A204.1 (cell line): ENCODE data around the gene IGF1R.
"Not testable (repeated sequence)": the region's sequence is repeated elsewhere in the genome, so short reads cannot be mapped to it uniquely, and the experiment has no call there.

Source experiments
- FAIRE-seq: peaks from 2 replicates; lab custom pipeline; 2012; peaks lifted over from hg19 to GRCh38; lab: Jason Lieb, UNC

IGF1R gene

DNA sequence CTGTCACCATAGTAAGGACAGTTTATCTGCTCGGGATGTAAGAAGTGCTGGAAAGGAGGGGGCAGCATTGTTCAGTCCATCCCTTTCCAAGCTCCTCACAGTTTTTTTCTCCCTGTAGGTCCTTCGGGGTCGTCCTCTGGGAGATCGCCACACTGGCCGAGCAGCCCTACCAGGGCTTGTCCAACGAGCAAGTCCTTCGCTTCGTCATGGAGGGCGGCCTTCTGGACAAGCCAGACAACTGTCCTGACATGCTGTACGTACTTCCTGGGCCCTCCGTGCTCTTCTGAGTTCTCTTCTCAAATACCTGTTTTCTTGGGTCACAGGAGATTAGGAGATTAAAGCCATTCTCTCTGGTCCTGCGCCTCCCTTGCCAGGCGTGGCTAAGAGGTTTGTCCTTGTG is 300.1 kb downstream of the IGF1R start:
- no peak for FAIRE-seq

DNA sequence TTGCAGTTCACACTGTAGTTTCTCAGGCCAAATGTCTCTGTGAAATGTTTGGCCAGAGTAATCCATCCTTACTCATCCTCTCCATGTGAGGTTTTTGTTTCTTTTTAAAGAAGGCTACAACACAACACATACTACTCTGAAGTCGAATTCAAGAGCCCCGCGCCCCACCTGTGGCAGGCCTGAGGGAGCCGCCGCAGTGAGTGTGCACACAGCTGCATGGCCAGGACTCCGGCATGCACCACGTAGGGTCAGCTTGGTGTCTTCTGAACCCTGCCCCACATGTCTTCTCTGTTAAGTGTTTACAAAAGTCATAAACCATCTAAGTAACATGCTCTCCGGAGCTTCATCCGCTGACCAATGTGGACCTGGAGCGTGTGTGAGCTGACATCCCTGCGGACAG is 300.6 kb downstream of the IGF1R start:
- no peak for FAIRE-seq

DNA sequence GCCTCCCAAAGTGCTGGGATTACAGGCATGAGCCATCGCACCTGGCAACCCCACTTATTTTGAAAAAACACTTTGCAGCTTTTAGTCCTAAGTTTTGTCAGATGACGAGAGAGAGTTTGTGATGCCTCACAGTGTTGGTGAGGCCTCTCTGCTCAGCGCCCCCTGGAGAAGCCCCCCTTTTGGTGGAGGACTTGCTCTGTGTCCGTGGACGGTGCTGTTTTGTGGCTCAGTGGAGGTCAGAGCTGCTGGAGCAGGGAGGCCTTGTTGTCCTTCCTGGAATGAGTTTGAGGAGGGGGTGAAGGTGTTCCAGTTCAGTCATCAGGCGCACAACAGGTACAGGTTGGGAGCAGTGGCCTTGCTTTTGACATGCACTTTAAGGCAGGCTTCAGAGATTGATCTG is 301.3 kb downstream of the IGF1R start:
- no peak for FAIRE-seq

- FAIRE-seq = no peak
These were observed 301.9 kb downstream of the IGF1R start for GRCh38 chr15:98950248-98950647.

GRCh38 chr15:98951004-98951403 is 302.7 kb downstream of the IGF1R start:
- FAIRE-seq = no peak

DNA sequence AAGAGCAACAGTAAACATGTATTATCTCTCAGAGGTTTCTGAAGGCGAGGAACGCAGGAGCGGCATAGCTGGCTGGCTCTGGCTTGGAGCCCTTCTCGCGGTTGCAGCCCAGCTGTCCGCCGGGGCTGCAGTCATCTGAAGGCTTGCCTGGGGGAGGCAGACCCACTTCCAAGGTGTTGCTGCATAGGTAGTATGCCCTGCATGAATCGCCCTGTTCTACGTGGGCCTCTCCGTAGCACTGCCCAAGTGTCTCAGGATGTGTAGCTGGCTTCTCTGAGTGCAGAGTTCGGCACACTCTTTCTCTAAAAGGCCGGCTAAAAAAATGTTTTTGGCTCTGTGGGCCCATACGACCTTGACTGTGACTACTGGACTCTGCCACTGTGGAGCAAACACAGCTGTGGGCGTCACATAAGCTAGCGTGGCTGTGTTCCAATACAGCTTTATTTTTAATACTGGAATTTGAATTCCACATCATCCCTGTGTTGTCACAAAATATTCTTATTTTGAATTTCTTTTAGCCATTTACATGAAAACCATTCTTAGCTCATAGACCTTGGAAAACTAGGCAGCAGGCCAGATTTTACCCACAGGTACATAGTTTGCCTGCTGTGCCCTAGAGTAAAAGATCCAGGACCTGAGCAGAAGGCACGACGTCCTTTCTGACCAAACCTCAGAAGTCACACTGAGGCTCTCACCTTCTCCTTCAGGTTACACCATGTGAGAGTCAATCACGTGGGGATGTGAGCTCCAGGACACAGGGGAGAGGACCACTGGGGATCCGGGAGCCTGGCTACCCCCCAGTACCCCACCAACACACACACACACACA is 303.4 kb downstream of the IGF1R start:
- no peak for FAIRE-seq

DNA sequence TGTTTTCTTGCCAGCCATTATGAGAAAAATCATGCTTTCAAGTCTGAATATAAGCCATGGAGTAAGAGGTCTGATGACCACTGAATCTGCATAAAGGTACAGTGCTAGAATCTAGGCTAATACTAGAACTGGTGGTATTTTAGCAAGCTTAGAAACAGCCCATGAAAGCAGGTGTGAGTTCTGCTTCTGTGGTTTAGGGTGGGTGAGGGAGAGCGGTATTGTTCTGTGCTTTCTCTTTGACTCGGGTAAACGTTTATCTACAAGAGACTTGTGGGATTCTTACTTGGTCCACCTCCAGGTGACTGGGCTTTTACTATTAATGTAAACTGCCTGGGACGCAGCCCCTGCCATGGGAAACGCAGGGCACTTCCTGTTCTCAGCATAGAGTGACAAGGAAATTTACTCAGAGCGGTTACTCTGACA is 304.1 kb downstream of the IGF1R start:
- no peak for FAIRE-seq

GRCh38 chr15:98953000-98953787 is 304.9 kb downstream of the IGF1R start:
- no peak for FAIRE-seq

DNA sequence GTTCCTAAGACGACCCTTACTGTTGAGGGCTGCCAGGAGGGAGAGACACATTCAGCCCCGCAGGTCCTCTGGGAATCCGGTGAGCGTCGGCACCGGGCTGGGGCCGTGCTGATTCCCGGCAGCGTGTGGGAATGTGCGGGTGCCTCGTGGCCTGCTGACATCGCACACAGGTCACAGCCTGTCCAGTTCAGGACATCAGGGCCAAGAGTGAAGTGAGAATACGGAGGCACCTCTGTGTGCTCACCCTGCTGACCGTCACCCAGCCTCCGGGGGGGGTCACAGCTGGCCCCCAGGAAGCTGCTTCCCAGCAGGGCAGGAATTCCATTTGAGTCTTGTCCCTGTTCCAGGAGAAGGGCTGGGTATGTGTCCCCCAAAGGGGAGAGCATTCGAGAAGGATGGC is 305.6 kb downstream of the IGF1R start:
- FAIRE-seq = no peak

DNA sequence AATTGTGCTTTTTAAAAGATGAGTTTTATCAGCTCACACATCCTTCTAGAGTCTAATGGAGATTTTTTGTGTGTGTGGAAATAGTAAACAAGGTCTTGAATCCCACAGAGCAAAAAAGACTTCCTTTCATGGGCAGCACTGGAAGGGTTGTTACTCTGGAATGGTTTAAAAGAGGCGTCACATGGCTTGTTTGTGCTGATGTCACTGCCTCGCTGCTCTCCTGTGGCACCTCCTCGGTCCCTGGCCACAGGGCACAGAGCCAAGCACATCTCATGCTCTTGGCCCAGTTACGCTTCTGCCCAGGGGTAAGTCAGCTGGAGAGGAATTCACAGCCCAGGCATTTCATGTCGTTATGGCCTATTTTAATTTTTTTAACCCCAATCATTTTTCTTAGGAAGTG is 306.1 kb downstream of the IGF1R start:
- no peak for FAIRE-seq

DNA sequence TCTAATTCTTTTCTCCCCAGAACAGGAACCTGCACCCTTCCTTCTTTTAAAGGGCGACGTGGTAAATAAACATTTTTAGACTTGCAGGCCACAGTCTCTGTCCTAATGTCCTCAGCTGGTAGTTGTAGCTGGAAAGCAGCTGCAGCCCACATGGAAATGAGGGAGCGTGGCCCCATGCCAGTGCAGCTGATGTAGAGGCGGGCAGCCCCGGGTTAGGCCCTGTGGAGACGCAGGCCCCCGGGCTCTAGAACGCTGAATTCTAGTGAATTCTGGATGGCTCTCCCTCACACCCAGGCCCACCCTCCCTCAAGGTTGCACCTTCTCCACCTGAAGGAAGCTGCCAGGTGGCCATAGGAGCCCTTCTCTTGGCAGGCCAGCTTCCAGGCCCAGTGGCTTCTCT is 307.0 kb downstream of the IGF1R start:
- no peak for FAIRE-seq

DNA sequence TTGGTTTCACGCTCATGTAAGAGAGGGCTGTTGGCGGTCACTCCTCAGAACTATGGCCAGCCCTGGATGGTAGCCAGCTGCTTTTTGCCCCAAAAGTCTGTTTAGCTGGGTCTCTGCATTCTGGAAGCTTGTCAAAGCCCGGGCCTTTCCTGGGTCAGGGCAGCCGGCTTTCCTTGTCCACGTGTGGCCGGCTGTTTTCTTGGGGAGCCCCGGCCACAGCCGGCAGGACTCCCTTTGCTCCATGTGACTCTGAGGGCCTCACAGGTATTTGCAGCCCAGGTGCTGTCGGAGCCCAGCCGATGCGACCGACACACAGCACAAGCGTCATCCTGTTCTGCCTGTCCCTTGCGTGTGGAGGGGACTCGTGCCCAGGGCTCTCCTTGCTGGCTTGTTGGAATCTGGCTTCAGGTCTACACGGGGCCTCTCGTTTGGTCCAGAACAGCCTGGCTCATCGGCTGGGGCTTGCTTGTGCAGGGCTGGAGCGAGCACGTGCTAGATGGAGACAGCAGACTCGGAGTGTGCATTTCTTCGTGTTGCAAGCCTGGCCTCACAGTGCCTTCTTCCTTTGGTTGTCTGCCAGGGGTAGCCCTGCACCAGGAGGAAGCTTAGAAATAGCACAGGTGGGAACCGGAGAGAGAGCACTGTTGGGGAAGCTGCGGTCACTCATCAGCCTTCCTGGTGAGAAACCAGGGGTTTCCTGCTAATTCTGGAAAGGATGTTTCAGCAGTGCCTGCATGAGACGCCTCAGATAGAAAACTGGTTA is 307.8 kb downstream of the IGF1R start:
- FAIRE-seq = no peak

- FAIRE-seq = no peak
These were observed 308.6 kb downstream of the IGF1R start for GRCh38 chr15:98956796-98957553.

DNA sequence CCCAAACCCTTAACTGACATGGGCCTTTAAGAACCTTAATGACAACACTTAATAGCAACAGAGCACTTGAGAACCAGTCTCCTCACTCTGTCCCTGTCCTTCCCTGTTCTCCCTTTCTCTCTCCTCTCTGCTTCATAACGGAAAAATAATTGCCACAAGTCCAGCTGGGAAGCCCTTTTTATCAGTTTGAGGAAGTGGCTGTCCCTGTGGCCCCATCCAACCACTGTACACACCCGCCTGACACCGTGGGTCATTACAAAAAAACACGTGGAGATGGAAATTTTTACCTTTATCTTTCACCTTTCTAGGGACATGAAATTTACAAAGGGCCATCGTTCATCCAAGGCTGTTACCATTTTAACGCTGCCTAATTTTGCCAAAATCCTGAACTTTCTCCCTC is 309.3 kb downstream of the IGF1R start:
- FAIRE-seq = no peak

DNA sequence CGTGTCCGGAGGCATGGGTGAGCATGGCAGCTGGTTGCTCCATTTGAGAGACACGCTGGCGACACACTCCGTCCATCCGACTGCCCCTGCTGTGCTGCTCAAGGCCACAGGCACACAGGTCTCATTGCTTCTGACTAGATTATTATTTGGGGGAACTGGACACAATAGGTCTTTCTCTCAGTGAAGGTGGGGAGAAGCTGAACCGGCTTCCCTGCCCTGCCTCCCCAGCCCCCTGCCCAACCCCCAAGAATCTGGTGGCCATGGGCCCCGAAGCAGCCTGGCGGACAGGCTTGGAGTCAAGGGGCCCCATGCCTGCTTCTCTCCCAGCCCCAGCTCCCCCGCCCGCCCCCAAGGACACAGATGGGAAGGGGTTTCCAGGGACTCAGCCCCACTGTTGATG is 309.7 kb downstream of the IGF1R start:
- no peak for FAIRE-seq

- FAIRE-seq = no peak
These were observed 310.7 kb downstream of the IGF1R start for GRCh38 chr15:98958918-98959639.

GRCh38 chr15:98959640-98960007 is 311.3 kb downstream of the IGF1R start:
- no peak for FAIRE-seq

GRCh38 chr15:98960555-98961050 is 312.3 kb downstream of the IGF1R start:
- FAIRE-seq = no peak

DNA sequence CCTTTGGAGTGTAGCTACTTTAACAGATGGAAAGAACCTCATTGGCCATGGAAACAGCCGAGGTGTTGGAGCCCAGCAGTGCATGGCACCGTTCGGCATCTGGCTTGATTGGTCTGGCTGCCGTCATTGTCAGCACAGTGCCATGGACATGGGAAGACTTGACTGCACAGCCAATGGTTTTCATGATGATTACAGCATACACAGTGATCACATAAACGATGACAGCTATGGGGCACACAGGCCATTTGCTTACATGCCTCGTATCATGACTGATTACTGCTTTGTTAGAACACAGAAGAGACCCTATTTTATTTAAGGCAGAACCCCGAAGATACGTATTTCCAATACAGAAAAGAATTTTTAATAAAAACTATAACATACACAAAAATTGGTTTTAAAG is 315.1 kb downstream of the IGF1R start:
- no peak for FAIRE-seq

DNA sequence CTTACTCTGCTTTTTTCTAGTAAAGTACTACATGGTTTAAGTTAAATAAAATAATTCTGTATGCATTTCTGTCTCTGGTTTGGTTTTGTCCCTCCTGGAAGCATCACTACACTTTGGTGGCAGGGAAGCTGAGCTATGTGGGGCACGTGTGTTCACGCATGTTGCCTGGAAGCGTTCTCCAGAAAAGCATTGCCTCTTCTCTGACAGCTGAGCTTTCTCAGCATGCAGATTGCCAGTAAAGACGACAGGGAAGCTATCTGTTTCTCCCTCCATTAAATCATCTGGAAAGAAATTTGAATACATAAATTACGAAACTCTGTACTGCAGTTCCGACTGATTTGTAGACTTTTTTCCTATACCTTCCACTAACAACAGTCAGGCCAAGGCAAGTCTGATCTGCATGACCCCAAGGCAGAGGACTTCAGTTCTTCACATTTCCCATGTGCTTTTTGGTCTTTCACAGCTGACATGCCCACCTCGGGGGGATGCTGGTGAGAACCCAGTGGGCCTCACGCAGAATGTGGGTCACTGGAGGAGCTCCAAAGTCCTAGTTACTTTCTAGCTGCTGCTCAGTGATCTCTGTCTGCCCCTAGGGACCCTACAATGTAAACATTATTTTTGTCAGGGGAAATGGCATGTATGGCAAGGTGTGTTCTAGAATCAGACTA is 316.3 kb downstream of the IGF1R start:
- FAIRE-seq = no peak

GRCh38 chr15:98965134-98965491 is 316.8 kb downstream of the IGF1R start:
- FAIRE-seq = not testable (repeated sequence)
